Measurements from ENCODE around the gene CCDC175. TPM values are rescaled to one million over a fixed set of nuclear protein-coding genes. Genes with fewer than 3 reads are reported as not detected.

The CCDC175 gene
- polyA plus RNA-seq, 2 of the 4 experiments (the other 2 are of a cell fraction) = not detected

- FAIRE-seq = no peak
- no peak for ATAC-seq
- CTCF ChIA-PET = interaction anchor here (0.5 kb wide), 1 partner anchor 342 kb away, joined by 4 read pairs; no protein-coding TSS in a partner anchor
Measured at GRCh38 chr14:59461891-59462290, 114.7 kb downstream of the CCDC175 start.

GRCh38 chr14:59460378-59460777 is 116.2 kb downstream of the CCDC175 start:
- CTCF ChIA-PET = no interaction called here
- ATAC-seq = no peak
- Histone ChIP-seq H3K27ac (no peak overlapping the region), H3K4me2 (no peak overlapping the region), H3K9me3 (no peaks in the 10 kb centered on the region), H3K4me3 (no peak overlapping the region), H3K4me1 (no peaks in the 10 kb centered on the region)
- TF ChIP-seq SMC3 (IDR thresholded peaks at IDR 0.05) = no peak
- TF ChIP-seq, protein P1, sequence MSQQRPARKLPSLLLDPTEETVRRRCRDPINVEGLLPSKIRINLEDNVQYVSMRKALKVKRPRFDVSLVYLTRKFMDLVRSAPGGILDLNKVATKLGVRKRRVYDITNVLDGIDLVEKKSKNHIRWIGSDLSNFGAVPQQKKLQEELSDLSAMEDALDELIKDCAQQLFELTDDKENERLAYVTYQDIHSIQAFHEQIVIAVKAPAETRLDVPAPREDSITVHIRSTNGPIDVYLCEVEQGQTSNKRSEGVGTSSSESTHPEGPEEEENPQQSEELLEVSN (IDR thresholded peaks at IDR 0.05; ENCODE audit: borderline replicate concordance, low read depth) = no peak
- TF ChIP-seq CBX8 (IDR thresholded peaks at IDR 0.05) = no peak
- no peak for TF ChIP-seq ATOH8 (CRISPR knock-in tag; IDR thresholded peaks at IDR 0.05; ENCODE audit: low read depth)
- TF ChIP-seq RFX5 (IDR thresholded peaks at IDR 0.05) = no peak
- no peak for TF ChIP-seq NFE2L2 (conservative IDR thresholded peaks at IDR 0.05; ENCODE audit: low read length)
- no peak for TF ChIP-seq PBX3 (IDR thresholded peaks at IDR 0.05)
- no peak for TF ChIP-seq HEYL (CRISPR knock-in tag; IDR thresholded peaks at IDR 0.05)
- TF ChIP-seq POLR2AphosphoS2 (conservative IDR thresholded peaks at IDR 0.05; ENCODE audit: low read length) = no peak
- no peak for TF ChIP-seq RAD21 (conservative IDR thresholded peaks at IDR 0.05 in 1 of 2, IDR thresholded peaks at IDR 0.05 in 1 of 2)
- TF ChIP-seq MAZ (IDR thresholded peaks at IDR 0.05; ENCODE audit: borderline replicate concordance, low read depth, low read length) = no peak
- no peak for TF ChIP-seq KDM5A (IDR thresholded peaks at IDR 0.05)
- no peak for TF ChIP-seq MYC (IDR thresholded peaks at IDR 0.05; ENCODE audit: borderline replicate concordance, low read length)
- no peak for TF ChIP-seq CHD2 (IDR thresholded peaks at IDR 0.05; ENCODE audit: low read length, partially characterized antibody)
- POLR2A ChIA-PET = no interaction called here
- no peak for DNase-seq (ENCODE audit: low read depth in 1 of 2, low spot score in 1 of 2)
- 92% methylated on average over 1 of the region's 1 CpG for WGBS (ENCODE audit: missing lambda C conversion rate)
- FAIRE-seq = no peak

More at GRCh38 chr14:59461891-59462290, 114.7 kb downstream of the CCDC175 start:
- TF ChIP-seq FOSB (CRISPR knock-in tag; IDR thresholded peaks at IDR 0.05) (no peak), ESRRA (IDR thresholded peaks at IDR 0.05; ENCODE audit: borderline replicate concordance, low read length) (no peak), MAFK (IDR thresholded peaks at IDR 0.05; ENCODE audit: partially characterized antibody) (no peak)
- DNase-seq (ENCODE audit: low read depth in 1 of 2, low spot score in 1 of 2) = no peak
- WGBS (ENCODE audit: missing lambda C conversion rate) = 78% methylated on average over 1 of the region's 1 CpG
- Histone ChIP-seq H3K27ac (no peak overlapping the region), H3K4me3 (no peak overlapping the region), H3K9me3 (no peaks in the 10 kb centered on the region), H3K4me2 (no peak overlapping the region), H3K4me1 (no peaks in the 10 kb centered on the region)
- POLR2A ChIA-PET = no interaction called here

DNA sequence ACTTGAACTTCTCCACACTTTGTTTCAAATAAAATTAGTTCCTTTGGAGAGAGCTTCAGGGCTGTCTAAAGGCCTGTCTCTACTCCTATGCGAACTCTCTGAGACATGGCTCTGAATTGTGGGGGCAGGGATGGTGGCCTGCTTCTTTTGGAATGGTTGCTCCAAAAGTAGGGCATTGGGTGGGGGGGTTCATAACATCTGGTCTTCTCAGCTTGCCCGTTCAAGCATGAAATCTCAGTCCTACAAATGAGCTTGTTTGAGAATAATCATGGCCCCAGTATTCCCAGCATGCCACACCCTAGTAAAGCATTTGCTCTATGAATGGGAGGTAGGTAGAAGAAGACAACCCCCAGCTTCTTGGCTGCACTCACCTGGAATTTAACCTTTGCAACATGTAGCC is 118.1 kb downstream of the CCDC175 start:
- Histone ChIP-seq H3K4me3 (no peak overlapping the region), H3K27ac (no peak overlapping the region), H3K4me2 (no peak overlapping the region), H3K9me3 (no peaks in the 10 kb centered on the region), H3K4me1 (0 out of 3 replicates have a peak, but pooled peaks cover 8% of the 10 kb centered on the region)
- ATAC-seq = no peak
- TF ChIP-seq HMGXB4 (CRISPR knock-in tag; IDR thresholded peaks at IDR 0.05; ENCODE audit: borderline replicate concordance) = no peak
- TF ChIP-seq, protein P2, sequence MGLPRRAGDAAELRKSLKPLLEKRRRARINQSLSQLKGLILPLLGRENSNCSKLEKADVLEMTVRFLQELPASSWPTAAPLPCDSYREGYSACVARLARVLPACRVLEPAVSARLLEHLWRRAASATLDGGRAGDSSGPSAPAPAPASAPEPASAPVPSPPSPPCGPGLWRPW (IDR thresholded peaks at IDR 0.05) = no peak
- TF ChIP-seq JUNB (IDR thresholded peaks at IDR 0.05) = no peak
- no peak for TF ChIP-seq NR3C1 (IDR thresholded peaks at IDR 0.05)
- no peak for TF ChIP-seq HOXB13 (CRISPR knock-in tag; IDR thresholded peaks at IDR 0.05; ENCODE audit: low read depth)
- TF ChIP-seq HDAC2 (IDR thresholded peaks at IDR 0.05) = no peak
- no peak for TF ChIP-seq ZC3H11A (IDR thresholded peaks at IDR 0.05)
- ChIA-PET POLR2A (interaction anchor here (1.5 kb wide), 1 partner anchor 26 kb away, joined by 4 read pairs; the partner anchor contains the start of genes JKAMP and L3HYPDH), CTCF (interaction anchor here (1.2 to 2.4 kb wide), 5 partner anchors 14 to 334 kb away, joined by 3 to 8 read pairs (median 3); no protein-coding TSS in a partner anchor)
- 100% methylated on average over 2 of the region's 2 CpGs for WGBS (ENCODE audit: missing lambda C conversion rate)
- DNase-seq (ENCODE audit: low read depth in 1 of 2, low spot score in 1 of 2) = no peak
- no peak for FAIRE-seq
